Measurements from ENCODE around the gene COL27A1.
A peak's percentile ranks its signal among the peaks of the same experiment; 100 is the strongest.

Gene COL27A1

GRCh38 chr9:114155263-114155994 is at the start of gene COL27A1:
TSS of gene COL27A1 (plus strand) at chr9:114155537. CDS start at chr9:114155951, 414 bp downstream.
- peak; percentile 90 for DNase-seq (ENCODE audit: low read depth, low spot score)

GRCh38 chr9:114107286-114108001 is 47.9 kb upstream of the COL27A1 start:
- DNase-seq (ENCODE audit: low read depth, low spot score): no peak

GRCh38 chr9:114108016-114108833 is 47.1 kb upstream of the COL27A1 start:
- DNase-seq (ENCODE audit: low read depth, low spot score): peak; percentile 94

- DNase-seq (ENCODE audit: low read depth, low spot score): no peak
Observed at GRCh38 chr9:114109124-114109523, 46.2 kb upstream of the COL27A1 start.

- DNase-seq (ENCODE audit: low read depth, low spot score): no peak
Observed at GRCh38 chr9:114110180-114110579, 45.2 kb upstream of the COL27A1 start.

GRCh38 chr9:114112325-114112724 is 43.0 kb upstream of the COL27A1 start:
- no peak for DNase-seq (ENCODE audit: low read depth, low spot score)

- DNase-seq (ENCODE audit: low read depth, low spot score): no peak
Observed at GRCh38 chr9:114112778-114113584, 42.4 kb upstream of the COL27A1 start.

GRCh38 chr9:114114364-114114763 is 41.0 kb upstream of the COL27A1 start:
- DNase-seq (ENCODE audit: low read depth, low spot score): no peak

GRCh38 chr9:114115654-114116125 is 39.6 kb upstream of the COL27A1 start:
- no peak for DNase-seq (ENCODE audit: low read depth, low spot score)

- peak; percentile 25 for DNase-seq (ENCODE audit: low read depth, low spot score)
Observed at GRCh38 chr9:114116126-114116747, 39.1 kb upstream of the COL27A1 start.

- DNase-seq (ENCODE audit: low read depth, low spot score): no peak
Observed at GRCh38 chr9:114117614-114117995, 37.7 kb upstream of the COL27A1 start.

- DNase-seq (ENCODE audit: low read depth, low spot score): no peak
Observed at GRCh38 chr9:114117996-114118830, 37.1 kb upstream of the COL27A1 start.

GRCh38 chr9:114119242-114120191 is 35.8 kb upstream of the COL27A1 start:
- no peak for DNase-seq (ENCODE audit: low read depth, low spot score)

- DNase-seq (ENCODE audit: low read depth, low spot score): no peak
Observed at GRCh38 chr9:114120192-114121014, 34.9 kb upstream of the COL27A1 start.

- no peak for DNase-seq (ENCODE audit: low read depth, low spot score)
Observed at GRCh38 chr9:114121227-114122135, 33.9 kb upstream of the COL27A1 start.

GRCh38 chr9:114122136-114123027 is 33.0 kb upstream of the COL27A1 start:
- no peak for DNase-seq (ENCODE audit: low read depth, low spot score)

Measured in ELF-1 (cell line).